GM12864 (cell line): ENCODE results near the gene DUSP10.

Experiments used
- DNase-seq: peaks from one replicate; pipeline ENCODE4 v3.0.0-alpha.2; 2011; ENCODE audit warnings: low read depth
- H3K4me3 ChIP-seq: 2 replicates; pipeline ENCODE4 v1.5.1; 2011; ENCODE audit warnings: mild to moderate bottlenecking, low read depth, low read length, control low read depth
- TF ChIP-seq, protein P1 (sequence below): IDR thresholded peaks from 2 replicates; pipeline ENCODE4 v1.5.1; 2011; ENCODE audit warnings: low read depth, mild to moderate bottlenecking, moderate library complexity, low read length, control low read depth, inconsistent platforms; ENCODE audit errors: missing control alignments

Gene DUSP10

DNA sequence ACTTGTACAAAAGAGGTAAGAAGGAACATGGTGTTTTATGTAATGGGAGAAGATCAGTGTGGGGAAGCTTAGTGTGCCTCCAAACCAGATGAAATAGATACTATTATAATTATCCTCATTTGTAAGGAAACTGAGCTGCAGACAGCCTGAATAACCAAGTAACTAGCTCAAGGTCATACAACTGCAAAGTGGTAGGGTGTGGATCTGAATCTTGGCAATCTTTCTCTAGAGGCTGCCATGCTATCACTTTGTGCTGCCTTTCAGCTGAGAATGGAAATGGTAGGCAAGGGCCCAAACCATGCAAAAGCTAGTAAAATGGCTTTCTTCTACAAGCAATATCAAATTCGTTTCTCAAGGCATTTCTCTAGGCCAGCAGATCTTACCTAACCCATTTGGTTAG, 51.0 kb downstream of the DUSP10 start:
- TF ChIP-seq, protein P1, sequence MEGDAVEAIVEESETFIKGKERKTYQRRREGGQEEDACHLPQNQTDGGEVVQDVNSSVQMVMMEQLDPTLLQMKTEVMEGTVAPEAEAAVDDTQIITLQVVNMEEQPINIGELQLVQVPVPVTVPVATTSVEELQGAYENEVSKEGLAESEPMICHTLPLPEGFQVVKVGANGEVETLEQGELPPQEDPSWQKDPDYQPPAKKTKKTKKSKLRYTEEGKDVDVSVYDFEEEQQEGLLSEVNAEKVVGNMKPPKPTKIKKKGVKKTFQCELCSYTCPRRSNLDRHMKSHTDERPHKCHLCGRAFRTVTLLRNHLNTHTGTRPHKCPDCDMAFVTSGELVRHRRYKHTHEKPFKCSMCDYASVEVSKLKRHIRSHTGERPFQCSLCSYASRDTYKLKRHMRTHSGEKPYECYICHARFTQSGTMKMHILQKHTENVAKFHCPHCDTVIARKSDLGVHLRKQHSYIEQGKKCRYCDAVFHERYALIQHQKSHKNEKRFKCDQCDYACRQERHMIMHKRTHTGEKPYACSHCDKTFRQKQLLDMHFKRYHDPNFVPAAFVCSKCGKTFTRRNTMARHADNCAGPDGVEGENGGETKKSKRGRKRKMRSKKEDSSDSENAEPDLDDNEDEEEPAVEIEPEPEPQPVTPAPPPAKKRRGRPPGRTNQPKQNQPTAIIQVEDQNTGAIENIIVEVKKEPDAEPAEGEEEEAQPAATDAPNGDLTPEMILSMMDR = no peak
- no peak for DNase-seq
- no peak overlapping the region for H3K4me3 ChIP-seq

DNA sequence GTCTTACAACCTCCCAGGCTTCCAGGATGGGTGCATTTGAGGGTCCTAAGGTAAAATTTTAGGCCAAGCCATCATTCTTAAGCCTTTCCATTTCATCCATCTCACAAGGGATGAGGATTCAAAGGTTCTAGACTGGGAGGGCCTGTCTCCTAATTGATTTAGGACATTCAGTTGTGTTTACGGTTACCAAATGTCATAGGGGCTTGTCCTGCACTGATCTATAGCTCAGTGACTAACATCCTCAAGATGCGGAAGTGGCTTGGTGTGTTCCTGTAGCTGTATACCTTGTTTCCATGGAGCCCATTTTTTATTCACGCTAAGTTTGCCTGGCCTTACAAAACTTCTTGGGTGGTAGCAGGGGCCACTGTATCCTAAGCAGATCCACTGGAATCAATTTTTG, 52.8 kb downstream of the DUSP10 start:
- no peak overlapping the region for H3K4me3 ChIP-seq
- TF ChIP-seq, protein P1 = no peak
- no peak for DNase-seq

DNA sequence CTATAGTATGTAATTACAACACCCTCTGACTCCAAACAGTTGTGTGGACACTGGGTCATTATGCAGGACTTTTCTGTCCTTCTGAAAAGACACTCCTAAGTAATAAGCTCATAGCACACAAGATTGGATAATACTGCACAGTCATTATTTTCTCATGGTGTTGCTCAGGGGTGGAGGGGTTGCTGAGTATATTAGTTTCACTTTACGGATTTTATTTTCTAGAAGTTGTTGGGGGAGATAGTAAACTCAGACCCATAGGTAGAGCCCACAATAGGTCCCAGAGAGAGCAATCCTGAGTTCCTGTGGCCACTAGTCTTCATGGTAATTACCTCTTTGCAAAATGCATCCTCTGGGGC, 53.4 kb downstream of the DUSP10 start:
- DNase-seq = no peak
- H3K4me3 ChIP-seq = no peak overlapping the region
- TF ChIP-seq, protein P1 = no peak

DNA sequence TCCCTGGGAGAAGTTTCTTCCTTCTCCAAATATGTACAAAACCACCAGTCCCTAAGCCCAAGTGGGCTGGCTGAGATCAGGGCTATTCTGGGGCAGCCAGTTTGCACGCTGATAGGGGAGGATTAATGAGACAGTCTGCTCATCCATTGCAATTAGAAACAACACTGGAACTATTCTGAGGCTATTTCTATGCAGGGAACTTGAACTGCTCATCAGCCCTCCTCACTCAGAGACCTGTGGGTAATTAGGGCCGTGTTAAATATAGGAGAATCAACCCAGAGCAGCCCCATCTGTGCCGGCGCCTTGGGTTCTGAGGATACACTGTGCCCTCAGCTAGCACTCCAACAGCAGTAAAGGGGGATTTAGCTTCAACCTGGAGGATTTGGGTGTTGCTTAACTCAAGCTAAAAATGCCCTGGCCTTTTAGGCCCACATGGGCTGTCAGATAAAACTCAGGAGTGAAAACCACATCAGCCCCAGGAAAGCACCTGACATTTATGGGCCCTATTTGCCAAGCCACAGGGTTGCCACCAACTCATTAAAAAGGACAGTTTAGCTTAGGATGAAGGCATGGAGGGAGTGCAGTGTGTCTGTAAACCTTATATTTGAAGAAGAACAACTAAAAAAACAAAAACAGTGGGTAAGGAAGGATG, 53.9 kb downstream of the DUSP10 start:
- TF ChIP-seq, protein P1 = no peak
- no peak for DNase-seq

DNA sequence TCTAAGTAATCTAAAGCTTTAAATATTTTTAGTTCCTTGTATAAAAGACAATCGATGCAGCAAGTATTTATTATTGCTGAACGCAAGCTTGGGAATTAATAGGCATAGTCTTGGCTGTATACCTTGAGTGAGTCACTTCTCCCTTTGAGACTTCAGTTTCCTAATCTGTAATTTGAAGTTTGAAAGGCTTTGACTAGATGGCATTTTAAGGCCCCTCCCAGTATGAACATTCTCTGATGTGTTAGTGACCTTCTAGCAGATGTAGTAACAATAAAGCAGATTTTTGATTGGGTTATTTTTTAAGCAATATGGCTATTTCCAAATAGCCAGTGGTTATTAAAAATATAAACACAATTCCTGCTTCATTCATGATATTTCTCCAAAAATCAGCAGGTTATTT, 58.2 kb downstream of the DUSP10 start:
- no peak for DNase-seq
- H3K4me3 ChIP-seq = no peak overlapping the region
- TF ChIP-seq, protein P1 = no peak

More for the DNA sequence above, 53.9 kb downstream of the DUSP10 start:
- no peak overlapping the region for H3K4me3 ChIP-seq

DNA sequence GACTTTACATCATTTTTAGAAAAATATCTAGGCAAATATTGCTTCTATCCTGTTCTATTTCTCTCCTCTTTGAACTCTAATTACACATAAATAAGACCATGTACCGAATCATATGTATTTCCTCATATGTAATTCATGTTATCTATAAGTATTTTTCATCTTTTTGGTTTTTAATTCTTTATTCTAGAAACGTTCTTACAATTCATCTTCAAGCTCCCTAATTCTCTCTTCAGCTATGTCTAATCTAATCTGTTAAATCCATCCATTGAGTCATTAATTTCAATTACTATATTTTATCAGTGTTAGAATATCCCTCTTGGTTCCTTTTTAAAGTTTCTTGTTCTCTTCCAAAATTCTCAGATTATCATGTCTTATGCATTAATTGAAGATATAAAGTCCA, 61.8 kb downstream of the DUSP10 start:
- no peak for DNase-seq
- TF ChIP-seq, protein P1 = no peak
- H3K4me3 ChIP-seq = no peak overlapping the region

DNA sequence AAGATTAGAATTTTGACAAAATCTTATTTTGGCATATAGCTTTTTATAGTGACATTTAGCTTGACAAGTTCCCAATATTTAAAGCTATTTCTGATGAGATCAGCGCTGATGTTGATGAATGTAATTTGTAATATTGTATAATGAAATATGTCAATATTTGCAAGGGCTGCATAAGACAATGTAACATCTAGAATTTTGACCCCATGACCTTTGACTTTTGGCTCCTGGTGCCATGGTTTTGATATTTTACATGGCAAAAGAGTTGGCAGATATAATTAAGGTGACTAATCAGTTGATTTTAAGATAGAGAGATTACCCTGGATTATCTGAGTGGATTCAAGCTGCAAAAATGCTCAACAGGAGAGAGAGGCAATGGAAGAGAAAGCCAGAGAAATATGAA, 63.9 kb downstream of the DUSP10 start:
- no peak for DNase-seq
- TF ChIP-seq, protein P1 = no peak
- no peak overlapping the region for H3K4me3 ChIP-seq
